Mucosa of stomach (tissue), 1 donor: ENCODE measurements around the gene TMEM178B.
"Not testable (repeated sequence)": the region's sequence is repeated elsewhere in the genome, so short reads cannot be mapped to it uniquely, and the experiment has no call there.

Experiments used
- H3K27me3 ChIP-seq: one replicate; pipeline ENCODE4 v1.7.0; 2013; ENCODE audit warnings: mild to moderate bottlenecking, low read length; ENCODE audit not compliant: control insufficient read depth, insufficient read depth
- H3K36me3 ChIP-seq: one replicate; pipeline ENCODE4 v1.7.0; 2013; ENCODE audit warnings: low read length; ENCODE audit not compliant: control insufficient read depth, insufficient read depth
- H3K4me1 ChIP-seq: one replicate; pipeline ENCODE4 v1.7.0; 2013; ENCODE audit warnings: mild to moderate bottlenecking, low read length; ENCODE audit not compliant: control insufficient read depth, insufficient read depth
- H3K4me3 ChIP-seq: one replicate; pipeline ENCODE4 v1.7.0; 2013; ENCODE audit warnings: low read length
- H3K9ac ChIP-seq: one replicate; pipeline ENCODE4 v1.7.0; 2013; ENCODE audit warnings: mild to moderate bottlenecking, low read length, moderate library complexity
- H3K9me3 ChIP-seq: one replicate; pipeline ENCODE4 v1.7.0; 2013; ENCODE audit warnings: mild to moderate bottlenecking, low read length, moderate library complexity; ENCODE audit not compliant: control insufficient read depth
- donor health status: Pancreatic carcinoma.

Gene TMEM178B

GRCh38 chr7:141320287-141320686, 246.4 kb downstream of the TMEM178B start:
- H3K4me3 ChIP-seq = no peak overlapping the region
- no peak overlapping the region for H3K9ac ChIP-seq
- H3K9me3 ChIP-seq = no peaks in the 10 kb centered on the region
- H3K27me3 ChIP-seq = no peaks in the 10 kb centered on the region
- H3K4me1 ChIP-seq = no peaks in the 10 kb centered on the region
- H3K36me3 ChIP-seq = no peaks in the 10 kb centered on the region

- no peaks in the 10 kb centered on the region for H3K36me3 ChIP-seq
- H3K9me3 ChIP-seq = no peaks in the 10 kb centered on the region
- H3K4me1 ChIP-seq = no peaks in the 10 kb centered on the region
- no peak overlapping the region for H3K9ac ChIP-seq
- H3K27me3 ChIP-seq = no peaks in the 10 kb centered on the region
- H3K4me3 ChIP-seq = no peak overlapping the region
Measured at GRCh38 chr7:141322383-141322782, 248.5 kb downstream of the TMEM178B start.

GRCh38 chr7:141323826-141324225, 250.0 kb downstream of the TMEM178B start:
- H3K9ac ChIP-seq = no peak overlapping the region
- no peaks in the 10 kb centered on the region for H3K36me3 ChIP-seq
- H3K4me1 ChIP-seq = no peaks in the 10 kb centered on the region
- H3K4me3 ChIP-seq = no peak overlapping the region
- no peaks in the 10 kb centered on the region for H3K27me3 ChIP-seq
- no peaks in the 10 kb centered on the region for H3K9me3 ChIP-seq

GRCh38 chr7:141324870-141325269, 251.0 kb downstream of the TMEM178B start:
- H3K36me3 ChIP-seq = no peaks in the 10 kb centered on the region
- H3K9ac ChIP-seq = no peak overlapping the region
- H3K4me3 ChIP-seq = no peak overlapping the region
- H3K9me3 ChIP-seq = no peaks in the 10 kb centered on the region
- no peaks in the 10 kb centered on the region for H3K27me3 ChIP-seq
- H3K4me1 ChIP-seq = no peaks in the 10 kb centered on the region

- no peak overlapping the region for H3K9ac ChIP-seq
- H3K27me3 ChIP-seq = no peaks in the 10 kb centered on the region
- no peak overlapping the region for H3K4me3 ChIP-seq
- H3K9me3 ChIP-seq = no peaks in the 10 kb centered on the region
- no peaks in the 10 kb centered on the region for H3K36me3 ChIP-seq
- no peaks in the 10 kb centered on the region for H3K4me1 ChIP-seq
Measured at GRCh38 chr7:141325275-141325674, 251.4 kb downstream of the TMEM178B start.

GRCh38 chr7:141328290-141328689, 254.4 kb downstream of the TMEM178B start:
- Histone ChIP-seq H3K9me3 (no peaks in the 10 kb centered on the region), H3K27me3 (no peaks in the 10 kb centered on the region), H3K36me3 (no peaks in the 10 kb centered on the region), H3K9ac (no peak overlapping the region), H3K4me1 (no peaks in the 10 kb centered on the region), H3K4me3 (no peak overlapping the region)

- H3K9ac ChIP-seq, H3K9me3 ChIP-seq, H3K36me3 ChIP-seq, H3K4me3 ChIP-seq, H3K4me1 ChIP-seq, H3K27me3 ChIP-seq: not testable (repeated sequence)
Measured at GRCh38 chr7:141330285-141330684, 256.4 kb downstream of the TMEM178B start.

- no peaks in the 10 kb centered on the region for H3K4me1 ChIP-seq
- no peak overlapping the region for H3K9ac ChIP-seq
- H3K4me3 ChIP-seq = no peak overlapping the region
- H3K9me3 ChIP-seq = no peaks in the 10 kb centered on the region
- H3K36me3 ChIP-seq = no peaks in the 10 kb centered on the region
- H3K27me3 ChIP-seq = no peaks in the 10 kb centered on the region
Measured at GRCh38 chr7:141333459-141333858, 259.6 kb downstream of the TMEM178B start.

- no peaks in the 10 kb centered on the region for H3K4me1 ChIP-seq
- no peak overlapping the region for H3K9ac ChIP-seq
Measured at GRCh38 chr7:141335164-141335563, 261.3 kb downstream of the TMEM178B start.

GRCh38 chr7:141339603-141340002, 265.7 kb downstream of the TMEM178B start:
- no peaks in the 10 kb centered on the region for H3K27me3 ChIP-seq
- H3K9ac ChIP-seq = no peak overlapping the region
- H3K4me1 ChIP-seq = no peaks in the 10 kb centered on the region

More at GRCh38 chr7:141335164-141335563, 261.3 kb downstream of the TMEM178B start:
- Histone ChIP-seq H3K27me3 (no peaks in the 10 kb centered on the region), H3K36me3 (no peaks in the 10 kb centered on the region), H3K4me3 (no peak overlapping the region), H3K9me3 (no peaks in the 10 kb centered on the region)

GRCh38 chr7:141340991-141341390, 267.1 kb downstream of the TMEM178B start:
- no peak overlapping the region for H3K9ac ChIP-seq
- no peaks in the 10 kb centered on the region for H3K9me3 ChIP-seq
- no peaks in the 10 kb centered on the region for H3K36me3 ChIP-seq
- no peaks in the 10 kb centered on the region for H3K4me1 ChIP-seq
- no peak overlapping the region for H3K4me3 ChIP-seq
- H3K27me3 ChIP-seq = no peaks in the 10 kb centered on the region

More at GRCh38 chr7:141339603-141340002, 265.7 kb downstream of the TMEM178B start:
- no peak overlapping the region for H3K4me3 ChIP-seq
- no peaks in the 10 kb centered on the region for H3K36me3 ChIP-seq
- no peaks in the 10 kb centered on the region for H3K9me3 ChIP-seq

GRCh38 chr7:141342621-141343408, 269.0 kb downstream of the TMEM178B start:
- no peaks in the 10 kb centered on the region for H3K36me3 ChIP-seq
- H3K4me3 ChIP-seq = no peak overlapping the region
- H3K9me3 ChIP-seq = no peaks in the 10 kb centered on the region
- H3K27me3 ChIP-seq = no peaks in the 10 kb centered on the region
- H3K9ac ChIP-seq = no peak overlapping the region
- no peaks in the 10 kb centered on the region for H3K4me1 ChIP-seq
